Vagina (tissue), 2 donors: ENCODE measurements around the gene PRM1.

ENCODE experiments used
- CTCF ChIP-seq, 3 experiments: fragments of 450-650 bp in 2 of 3; fragments of 200-600 bp in 1 of 3; sonication (generic) in 1 of 3; IDR thresholded peaks; one replicate each; pipeline ENCODE4 v1.5.1; 2017 to 2019; ENCODE audit warnings: antibody characterized with exemption in 3 of 3, mild to moderate bottlenecking in 2 of 3, moderate library complexity in 2 of 3
- POLR2A ChIP-seq, 2 donors: fragments of 450-650 bp; IDR thresholded peaks; one replicate each; pipeline ENCODE4 v1.6.1; 2017; ENCODE audit warnings: antibody characterized with exemption in 2 of 2, mild to moderate bottlenecking in 2 of 2, moderate library complexity in 2 of 2
- POLR2AphosphoS5 ChIP-seq, 2 donors: sonication (generic); formaldehyde crosslinking; IDR thresholded peaks; one replicate each; pipeline ENCODE4 v1.9.0; 2017; ENCODE audit warnings: antibody characterized with exemption in 2 of 2, mild to moderate bottlenecking in 2 of 2, low read depth in 1 of 2; ENCODE audit not compliant: insufficient read depth in 1 of 2

- TF ChIP-seq POLR2AphosphoS5 (IDR thresholded peaks at IDR 0.05; ENCODE audit: insufficient read depth in 1 of 2, low read depth in 1 of 2) (no peak), CTCF (IDR thresholded peaks at IDR 0.05) (no peak), POLR2A (IDR thresholded peaks at IDR 0.05) (no peak)
Measured at GRCh38 chr16:11242658-11243057, 38.5 kb downstream of the PRM1 start.
